ENCODE results near the gene SLC4A3. TPM values are rescaled to one million over a fixed set of nuclear protein-coding genes. Genes with fewer than 3 reads are reported as not detected.

The SLC4A3 gene
- total and polyA plus RNA-seq, 2 donors (not counting 3 experiments of a cell fraction or from before 2014, with no cell fraction given), result 0.29 to 0.35 TPM

- TSS peak; percentile 67 for BruUV-seq (replicated peaks)
- H3K4me3 ChIP-seq (replicated peaks in 1 of 3; ENCODE audit: insufficient read depth in 1 of 3, low read depth in 1 of 3, low read length in 3 of 3), result peak within 1 kb of the TSS; percentile 47 to 76 (median 67)
- H3K4me2 ChIP-seq (ENCODE audit: insufficient read depth, low read length), result peak within 1 kb of the TSS; percentile 81
- peak within 1 kb of the TSS; percentile 90 for H3K9ac ChIP-seq (replicated peaks; ENCODE audit: extremely low read depth, insufficient read depth, low read length)
- peak within 1 kb of the TSS; percentile 86 for H3K27ac ChIP-seq (ENCODE audit: insufficient read depth, low read depth, low read length)
- TF ChIP-seq MYC (IDR thresholded peaks at IDR 0.05; ENCODE audit: low read depth, low read length), result no peak
- TF ChIP-seq POLR2AphosphoS5 (IDR thresholded peaks at IDR 0.05; ENCODE audit: insufficient read depth, low read depth, low read length), result peak; percentile 84
- peak; percentile 35 for TF ChIP-seq FOS (IDR thresholded peaks at IDR 0.05; ENCODE audit: borderline replicate concordance, insufficient read depth, low read length)
- TF ChIP-seq POLR2A (IDR thresholded peaks at IDR 0.05; ENCODE audit: low read depth, low read length), result peak; percentile 97
- TF ChIP-seq CTCF (IDR thresholded peaks at IDR 0.05; ENCODE audit: extremely low read depth in 1 of 2, insufficient read depth in 1 of 2, low read depth in 1 of 2, low read length in 2 of 2), result no peak
- no peak for TF ChIP-seq JUN (IDR thresholded peaks at IDR 0.05; ENCODE audit: borderline replicate concordance, insufficient read depth, insufficient read length, low read depth)
- TF ChIP-seq GATA2 (IDR thresholded peaks at IDR 0.05; ENCODE audit: insufficient read depth, insufficient read length, low read depth, low read length), result no peak
- peak; percentile 26 for TF ChIP-seq MAX (IDR thresholded peaks at IDR 0.05; ENCODE audit: insufficient read depth, insufficient read length)
- no peak for TF ChIP-seq EZH2 (IDR thresholded peaks at IDR 0.05; ENCODE audit: borderline replicate concordance, low read depth, low read length, severe bottlenecking)
- no peaks in the 10 kb centered on the region for H3K79me2 ChIP-seq (ENCODE audit: control insufficient read depth, insufficient read depth, low read length)
- intact Hi-C loops (cut with micrococcal nuclease) (loop anchor here (1.0 kb wide), 5 partner anchors 26 to 209 kb away; partner anchors contain the start of genes CHPF, GMPPA and OBSL1), dilution Hi-C loops (cut with MboI; ENCODE audit: extremely low pct_ligation_motif_present, low sequenced_read_pairs) (no loop called here)
- POLR2A ChIA-PET, result interaction anchor here (0.7 kb wide), 1 partner anchor 32 kb away, joined by 5 read pairs; no protein-coding TSS in a partner anchor
- FAIRE-seq, result peak; percentile 97
- peak within 1 kb of the TSS; percentile 98 for H2AFZ ChIP-seq (ENCODE audit: low read depth, low read length)
- CTCF ChIA-PET, result interaction anchor here (0.7 to 3.6 kb wide), 8 partner anchors 27 to 102 kb away, joined by 3 to 23 read pairs (median 4); partner anchors contain the start of gene OBSL1
- peak; percentile 95 for DNase-seq (ENCODE audit: low read depth, low spot score)
- no peaks in the 10 kb centered on the region for H3K27me3 ChIP-seq (ENCODE audit: control insufficient read depth in 2 of 2, insufficient read depth in 2 of 2, low read length in 2 of 2)
- no peaks in the 10 kb centered on the region for H3K9me3 ChIP-seq (replicated peaks; ENCODE audit: control insufficient read depth, insufficient read depth, low read length)
- H3K9me1 ChIP-seq (replicated peaks; ENCODE audit: control insufficient read depth, extremely low read depth, insufficient read depth, low read length), result no peaks in the 10 kb centered on the region
- H4K20me1 ChIP-seq (replicated peaks; ENCODE audit: control insufficient read depth, extremely low read depth, insufficient read depth, low read length), result no peaks in the 10 kb centered on the region
- H3K4me1 ChIP-seq (ENCODE audit: control insufficient read depth, extremely low read depth, insufficient read depth, low read length), result peaks cover 12% of the 10 kb centered on the region
- peaks cover 0 to 15% of the 10 kb centered on the region in 2 experiments for H3K36me3 ChIP-seq (ENCODE audit: control insufficient read depth in 2 of 2, extremely low read depth in 1 of 2, insufficient read depth in 2 of 2, low read length in 2 of 2)
Measured at GRCh38 chr2:219597552-219598307, 29.7 kb upstream of the SLC4A3 start, which contains the start of gene STK11IP. STK11IP (plus strand) TSS chr2:219597857; CDS start chr2:219598120, 263 bp downstream.
